Measurements from ENCODE around the gene MAB21L2.

MAB21L2 gene

DNA sequence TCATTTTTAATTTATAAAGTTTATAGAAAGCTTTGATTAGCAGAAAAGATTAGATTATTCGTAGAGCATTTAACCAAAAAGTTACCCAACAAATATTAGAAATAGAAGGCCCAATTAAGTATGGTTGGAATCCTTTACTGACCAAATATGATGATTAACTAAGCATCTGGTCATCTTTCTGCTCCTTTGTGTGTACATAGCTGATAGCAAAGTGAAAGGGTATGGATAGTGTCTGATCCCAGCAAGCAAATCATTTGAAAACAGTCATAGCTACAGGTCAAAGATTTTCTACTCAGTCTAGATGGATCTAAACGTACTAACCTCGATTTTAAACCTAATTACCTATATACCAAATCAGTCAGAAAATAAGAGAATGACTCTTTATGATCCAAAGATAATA lies 7.3 kb upstream of the MAB21L2 start:
- no peak for DNase-seq

GRCh38 chr4:150577796-150578195 lies 4.2 kb upstream of the MAB21L2 start:
- DNase-seq: no peak

GRCh38 chr4:150578745-150579501 lies 3.0 kb upstream of the MAB21L2 start:
- peak; percentile 64 for DNase-seq

DNA sequence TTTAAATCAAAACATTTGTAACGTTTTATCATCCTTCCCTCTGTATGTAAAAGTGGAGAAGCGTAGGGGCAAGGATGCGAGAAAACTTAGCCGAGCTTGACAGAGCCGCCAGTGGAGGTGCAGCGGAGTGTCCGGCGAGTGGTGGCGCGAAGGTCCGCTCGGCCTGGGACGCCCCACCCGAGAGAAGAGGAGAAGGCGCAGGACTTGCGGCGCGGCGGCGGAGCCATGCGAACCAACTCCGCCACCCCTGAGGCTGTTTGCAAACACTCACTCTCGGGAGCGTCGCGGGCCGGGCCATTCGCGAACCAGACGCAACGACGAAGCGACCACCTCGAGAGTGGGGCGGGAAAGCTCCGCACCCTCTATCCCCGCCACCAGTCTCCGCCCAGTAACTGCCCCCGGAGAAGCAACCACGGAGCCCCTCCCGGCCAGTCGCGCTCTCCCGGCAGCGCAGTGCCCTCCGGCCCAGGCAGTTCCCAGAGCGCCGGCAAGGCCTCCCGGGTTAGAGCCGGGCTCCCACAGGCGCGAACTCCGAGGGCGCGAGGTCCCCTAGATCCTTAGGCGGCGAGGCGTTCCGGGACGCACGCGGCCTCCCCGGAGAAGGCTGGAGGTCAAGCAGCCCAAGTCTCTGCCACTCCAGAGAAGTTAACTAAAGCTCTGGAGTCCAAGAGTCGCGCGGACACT lies 2.3 kb upstream of the MAB21L2 start:
- peak; percentile 83 for DNase-seq

DNA sequence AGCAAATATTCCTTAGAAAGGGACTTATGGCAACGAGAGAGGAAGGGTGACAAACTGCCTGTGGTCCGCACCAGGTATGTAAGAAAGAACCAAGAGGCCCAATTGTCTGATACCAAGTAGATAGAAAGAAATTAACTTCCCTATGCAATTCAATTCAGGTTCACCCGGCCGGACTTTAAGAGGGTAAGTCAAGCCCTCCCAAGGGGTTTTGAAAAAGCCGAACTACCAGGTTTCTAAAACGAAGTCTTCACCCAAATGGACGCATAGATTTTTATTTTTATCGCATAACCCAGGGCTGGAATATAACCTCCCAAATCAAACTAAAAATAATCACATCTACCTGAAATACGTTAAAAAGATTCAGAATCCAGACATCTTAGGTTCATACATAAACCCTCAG lies 1.6 kb upstream of the MAB21L2 start:
- DNase-seq: no peak

DNA sequence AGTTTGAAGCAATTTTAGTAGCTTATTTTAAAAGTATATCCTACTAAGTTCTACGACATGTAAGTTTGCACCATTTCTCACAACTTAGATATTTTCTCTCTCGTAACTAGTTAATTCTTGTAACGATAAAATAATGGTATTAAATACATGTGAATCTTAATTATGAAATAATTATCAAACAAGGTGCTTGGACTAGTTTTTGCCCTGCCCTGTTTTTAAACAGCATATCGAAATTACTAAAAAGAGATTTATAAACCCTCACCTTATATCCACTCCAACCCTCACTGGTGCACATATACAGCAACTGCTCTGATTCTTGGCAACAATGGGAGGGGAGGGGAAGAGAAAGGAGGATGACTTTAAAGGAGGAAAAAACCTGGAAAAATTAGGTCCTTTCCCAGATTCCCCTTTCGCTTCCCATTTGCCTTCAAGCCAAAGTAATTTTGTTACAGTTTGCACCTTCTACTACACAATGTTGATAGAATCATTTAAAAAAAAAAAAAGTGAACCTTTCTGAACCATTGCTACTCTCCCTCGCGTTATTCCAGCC lies 820 bp upstream of the MAB21L2 start:
- DNase-seq: no peak

GRCh38 chr4:150581641-150582051 lies 305 bp upstream of the MAB21L2 start:
- DNase-seq: peak; percentile 69

- DNase-seq: peak; percentile 79
These were observed 929 bp downstream of the MAB21L2 start for GRCh38 chr4:150582873-150583286.

GRCh38 chr4:150583287-150584110 lies 1.5 kb downstream of the MAB21L2 start:
- peak; percentile 82 for DNase-seq

DNA sequence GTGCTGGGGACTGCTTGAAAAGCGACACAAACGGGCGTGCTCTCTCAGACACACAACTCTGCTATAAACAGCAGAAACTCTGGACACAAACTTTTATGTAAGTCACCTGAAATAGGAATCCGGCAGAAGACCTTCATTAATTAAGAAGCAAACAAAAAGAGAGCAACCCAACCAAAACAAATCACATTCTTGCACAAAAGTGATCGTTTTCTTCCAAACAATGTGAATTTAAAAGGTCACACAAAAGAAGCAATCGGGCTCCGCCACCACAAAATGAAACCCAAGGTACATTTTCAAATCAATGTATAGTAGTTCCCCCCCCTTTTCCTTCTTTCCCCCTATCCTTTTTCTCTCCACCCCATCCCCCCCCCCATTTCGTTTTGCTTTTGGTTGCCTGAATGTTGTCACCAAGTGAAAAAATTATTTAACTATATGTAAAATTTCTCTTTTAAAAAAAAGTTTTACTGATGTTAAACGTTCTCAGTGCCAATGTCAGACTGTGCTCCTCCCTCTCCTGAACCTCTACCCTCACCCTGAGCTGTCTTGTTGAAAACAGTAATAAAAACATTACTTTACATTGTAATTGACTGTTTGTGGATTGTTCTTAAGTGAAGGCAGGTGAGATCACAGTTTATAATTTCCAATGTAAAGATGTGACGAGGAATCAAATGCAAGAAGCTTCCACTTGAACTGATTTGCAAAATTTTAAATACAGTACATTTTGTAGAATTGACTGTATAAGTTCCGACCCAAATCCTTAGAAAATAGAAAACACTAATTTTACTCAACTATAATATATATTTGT lies 2.4 kb downstream of the MAB21L2 start:
- peak; percentile 21 for DNase-seq

- DNase-seq: no peak
These were observed 3.7 kb downstream of the MAB21L2 start for GRCh38 chr4:150585611-150586010.

DNA sequence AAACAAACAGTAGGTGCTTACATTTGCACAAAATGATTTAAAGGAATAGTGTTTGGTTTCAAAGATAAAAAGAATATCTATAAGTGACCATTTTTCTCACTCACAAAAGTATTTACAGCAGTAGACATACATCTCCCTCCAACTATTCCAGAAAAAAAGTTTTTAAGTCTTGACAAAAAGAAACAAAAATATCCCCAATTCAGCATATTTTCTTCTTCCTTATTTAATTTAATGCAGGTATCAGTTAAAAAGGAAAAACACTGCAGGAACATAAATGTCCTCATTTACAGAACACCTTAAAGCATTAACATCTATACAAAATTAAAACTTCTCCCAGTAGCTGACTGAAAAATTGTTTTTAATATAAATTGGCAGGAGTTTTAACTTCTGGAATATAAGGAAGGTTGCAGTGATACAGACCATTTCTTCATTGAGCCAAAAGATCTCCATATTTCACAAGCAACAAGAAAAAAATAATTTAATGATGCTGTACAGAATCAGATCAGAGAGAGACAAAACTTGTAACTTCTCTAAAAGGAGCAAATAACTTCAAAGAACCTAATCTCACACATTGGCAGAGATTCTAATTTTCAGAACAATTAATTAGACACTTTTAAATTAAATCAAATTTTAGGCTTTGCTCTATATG lies 4.3 kb downstream of the MAB21L2 start:
- DNase-seq: no peak

DNA sequence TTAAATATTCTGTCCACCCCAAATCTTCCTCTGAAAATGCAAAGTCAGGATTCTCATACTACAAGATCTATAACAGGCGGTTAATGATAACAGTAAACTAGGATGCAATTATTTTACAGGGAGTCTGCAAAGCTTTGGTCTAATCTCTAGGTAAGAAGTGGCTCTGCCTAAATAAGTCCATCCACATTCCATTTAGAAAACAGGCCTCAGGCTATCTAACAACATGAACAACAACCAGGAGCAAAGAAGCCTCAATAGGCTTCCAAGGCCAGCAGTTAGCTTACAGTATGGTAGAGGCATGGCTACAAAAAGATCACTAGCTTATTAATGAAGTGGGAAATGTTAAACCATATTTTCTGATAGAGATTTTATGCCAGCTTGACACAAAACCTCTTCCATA lies 6.4 kb downstream of the MAB21L2 start:
- DNase-seq: no peak

DNA sequence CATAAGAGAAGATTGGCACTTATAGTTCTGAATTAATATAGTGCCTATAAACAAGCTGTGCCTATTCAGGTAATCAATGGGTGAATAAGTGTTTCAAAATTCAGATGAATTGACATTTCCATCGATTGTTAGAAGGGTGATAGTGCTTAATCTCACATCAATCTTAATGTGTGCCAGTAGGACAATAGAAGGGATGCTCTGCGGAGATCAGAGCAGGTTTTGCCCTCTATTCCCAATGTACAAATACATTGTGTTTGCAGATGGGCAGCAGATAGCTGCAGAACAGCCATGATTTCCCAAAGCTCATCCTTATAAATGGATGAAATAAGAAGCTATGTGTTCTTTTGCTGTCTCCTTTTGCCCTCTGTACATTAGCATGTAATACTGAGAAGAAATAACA lies 7.2 kb downstream of the MAB21L2 start:
- DNase-seq: no peak

DNA sequence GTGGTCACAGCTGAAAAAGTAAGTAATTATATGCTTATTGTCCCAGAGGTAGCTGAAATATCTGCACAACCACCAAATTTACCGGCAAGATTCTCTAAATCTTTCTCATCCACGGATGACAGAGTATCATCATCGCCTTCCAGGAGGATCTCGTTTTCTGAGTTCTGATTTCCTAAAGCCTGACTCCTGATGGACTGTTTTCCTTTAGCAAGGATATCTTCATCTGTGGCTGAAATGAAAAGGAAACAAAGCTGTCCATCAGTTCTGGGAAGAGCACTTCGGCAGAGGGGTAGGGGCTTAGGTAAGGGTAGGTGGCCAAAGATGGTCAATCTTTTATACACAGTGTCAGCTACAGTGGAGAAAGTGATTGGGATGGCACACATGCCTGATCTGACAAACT lies 8.7 kb downstream of the MAB21L2 start:
- DNase-seq: no peak

- DNase-seq: no peak
These were observed 9.5 kb downstream of the MAB21L2 start for GRCh38 chr4:150591406-150591805.

GRCh38 chr4:150591904-150592303 lies 10.0 kb downstream of the MAB21L2 start:
- no peak for DNase-seq

DNA sequence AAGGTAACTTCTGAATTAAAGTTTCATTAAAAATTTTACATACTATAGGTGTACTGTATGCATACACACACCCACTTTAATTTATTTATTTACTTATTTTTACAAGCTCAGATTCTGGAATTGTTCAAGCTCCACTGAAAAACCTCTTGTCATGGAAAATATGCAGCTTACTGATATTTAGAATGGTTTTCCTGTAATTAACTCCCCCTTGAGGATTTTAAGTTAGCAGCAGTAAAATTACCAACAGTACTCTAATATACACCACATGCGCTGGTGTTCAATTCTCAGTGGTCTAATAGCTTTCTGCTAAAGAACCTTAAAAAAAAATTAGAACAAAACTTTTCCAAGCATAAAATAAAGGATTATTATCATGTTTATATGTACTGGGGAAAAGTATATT lies 12.0 kb downstream of the MAB21L2 start:
- DNase-seq: no peak

- DNase-seq: no peak
These were observed 17.0 kb downstream of the MAB21L2 start for GRCh38 chr4:150598909-150599308.

- DNase-seq: no peak
These were observed 17.6 kb downstream of the MAB21L2 start for GRCh38 chr4:150599547-150599946.

DNA sequence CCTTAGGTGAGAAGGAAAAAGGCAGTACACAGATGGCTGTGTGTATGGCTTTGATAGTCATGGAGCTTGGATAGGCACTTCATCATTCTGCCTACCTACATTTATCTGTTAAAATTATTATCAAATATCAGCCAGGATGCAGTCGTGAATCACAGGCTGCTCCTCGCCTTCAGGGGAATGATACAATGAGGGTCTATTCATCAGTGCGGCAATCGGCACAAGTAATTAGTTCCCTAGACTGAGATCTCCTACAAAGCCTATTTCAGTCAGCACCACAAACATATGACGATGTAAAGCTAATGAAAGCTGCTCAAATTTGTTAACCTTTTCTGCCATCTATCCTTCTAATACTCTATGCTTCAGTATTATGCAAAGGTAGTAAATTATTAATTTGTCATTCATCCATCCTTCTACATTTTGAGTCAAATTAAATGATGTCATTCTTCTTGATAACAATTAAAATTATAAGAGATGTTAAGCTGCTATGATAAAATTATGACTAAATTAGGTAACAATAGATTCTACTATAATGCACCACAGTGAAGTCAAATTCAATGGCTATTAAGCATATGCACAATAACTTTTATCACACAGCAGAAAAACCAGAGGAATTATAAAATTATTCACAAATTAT lies 19.0 kb downstream of the MAB21L2 start:
- no peak for DNase-seq

Measured in right kidney (tissue), 1 donor.